Ascending aorta (tissue), 2 donors: ENCODE data around the gene GIMAP2. TPM values are rescaled to one million over a fixed set of nuclear protein-coding genes. Genes with fewer than 3 reads are reported as not detected.

Source experiments
- DNase-seq, 2 donors: peaks; one replicate each; pipeline ENCODE4 v3.0.0-alpha.2; 2019; ENCODE audit warnings: low spot score in 2 of 2
- H3K27ac ChIP-seq, 2 donors: fragments of 200-600 bp; sonication (generic); one replicate each; pipeline ENCODE4 v1.5.1; 2016 to 2017; ENCODE audit warnings: mild to moderate bottlenecking in 1 of 2
- H3K27me3 ChIP-seq: fragments of 200-600 bp; sonication (generic); one replicate; pipeline ENCODE4 v1.5.1; 2017
- H3K36me3 ChIP-seq, 2 donors: fragments of 200-600 bp; sonication (generic); one replicate each; pipeline ENCODE4 v1.5.1; 2016
- H3K4me1 ChIP-seq, 2 donors: fragments of 200-600 bp; sonication (generic); one replicate each; pipeline ENCODE4 v1.5.1; 2016 to 2017; ENCODE audit warnings: mild to moderate bottlenecking in 1 of 2
- H3K4me3 ChIP-seq, 2 donors: fragments of 200-600 bp; sonication (generic); one replicate each; pipeline ENCODE4 v1.5.1; 2016 to 2017; ENCODE audit warnings: mild to moderate bottlenecking in 1 of 2
- H3K9me3 ChIP-seq, 2 donors: fragments of 200-600 bp; sonication (generic); one replicate each; pipeline ENCODE4 v1.5.1; 2016
- CTCF ChIP-seq, 3 experiments: fragments of 200-600 bp in 2 of 3; fragments of 450-650 bp in 1 of 3; sonication (generic) in 2 of 3; IDR thresholded peaks; one replicate each; pipeline ENCODE4 v1.5.1; 2016 to 2019; ENCODE audit warnings: antibody characterized with exemption in 3 of 3, mild to moderate bottlenecking in 1 of 3, moderate library complexity in 1 of 3
- intact Hi-C: fragments of 100-400 bp; cut with DNase I; formaldehyde crosslinking; loops from one replicate; pipeline ENCODE4 v1.15.1; 2023
- total RNA-seq: library from RNA; depleted of rRNA; stranded (reverse); fragments of >200 nt; gene quantifications from one replicate; pipeline ENCODE4 v1.1.0, GENCODE V29; 2016

GIMAP2 gene
- total RNA-seq, 1 donor from 2014 or later, result 12.3 TPM

GRCh38 chr7:150663802-150664494 is 21.6 kb upstream of the GIMAP2 start:
- no peak for DNase-seq
- intact Hi-C loops, result no loop called here
- no peaks in the 10 kb centered on the region for H3K36me3 ChIP-seq
- no peak for TF ChIP-seq CTCF (IDR thresholded peaks at IDR 0.05)
- no peaks in the 10 kb centered on the region for H3K27me3 ChIP-seq
- no peaks in the 10 kb centered on the region for H3K9me3 ChIP-seq
- no peak overlapping the region for H3K27ac ChIP-seq
- no peak overlapping the region for H3K4me3 ChIP-seq
- H3K4me1 ChIP-seq, result no peaks in the 10 kb centered on the region

- intact Hi-C loops, result no loop called here
- Histone ChIP-seq H3K9me3 (no peaks in the 10 kb centered on the region), H3K27ac (no peak overlapping the region), H3K4me3 (no peak overlapping the region), H3K36me3 (no peaks in the 10 kb centered on the region), H3K4me1 (no peaks in the 10 kb centered on the region), H3K27me3 (no peaks in the 10 kb centered on the region)
- no peak for DNase-seq
- no peak for TF ChIP-seq CTCF (IDR thresholded peaks at IDR 0.05)
Measured at GRCh38 chr7:150665089-150665748, 20.3 kb upstream of the GIMAP2 start.

DNA sequence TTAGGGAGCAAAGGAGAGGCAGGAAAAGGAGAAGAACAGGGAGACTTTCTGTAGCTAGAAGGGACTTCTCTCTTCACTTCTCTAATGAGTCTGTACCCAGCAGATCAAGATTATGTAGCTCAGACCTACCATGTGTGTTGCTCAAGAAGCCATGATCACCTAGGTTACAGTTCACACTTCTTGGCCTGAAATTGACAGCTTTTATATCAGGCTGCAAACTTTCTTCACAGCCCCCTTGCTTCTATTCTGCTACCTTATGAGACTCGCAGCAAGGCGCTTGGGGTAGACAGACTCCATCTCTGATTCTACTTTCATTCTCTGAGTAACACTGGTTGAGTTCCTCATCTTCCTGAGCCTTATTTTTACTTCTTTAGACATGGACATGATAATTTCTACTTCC is 19.6 kb upstream of the GIMAP2 start:
- intact Hi-C loops, result no loop called here
- no peaks in the 10 kb centered on the region for H3K9me3 ChIP-seq
- H3K27me3 ChIP-seq, result no peaks in the 10 kb centered on the region
- H3K36me3 ChIP-seq, result no peaks in the 10 kb centered on the region
- no peak for TF ChIP-seq CTCF (IDR thresholded peaks at IDR 0.05)
- H3K4me3 ChIP-seq, result no peak overlapping the region
- no peak overlapping the region for H3K27ac ChIP-seq
- no peak for DNase-seq
- no peaks in the 10 kb centered on the region for H3K4me1 ChIP-seq

DNA sequence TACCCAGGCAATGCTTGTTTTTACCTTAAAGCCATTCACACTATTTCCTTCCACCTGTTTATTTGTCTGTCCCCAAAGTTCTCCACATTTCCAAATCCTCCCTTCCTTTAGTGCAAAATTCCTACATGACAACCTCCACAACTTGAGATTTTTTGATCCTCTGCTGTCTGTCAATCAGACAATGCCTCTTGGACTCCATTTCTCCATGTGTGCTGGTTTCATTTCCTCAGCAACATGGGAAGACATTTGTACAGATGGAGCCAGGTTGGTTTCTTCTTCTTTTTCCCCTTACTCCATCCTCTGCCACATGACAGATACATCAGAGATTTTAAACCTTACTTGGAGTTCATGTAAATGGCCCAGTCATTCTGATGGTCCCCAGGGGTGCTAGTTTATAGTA is 19.1 kb upstream of the GIMAP2 start:
- Histone ChIP-seq H3K27ac (no peak overlapping the region), H3K9me3 (no peaks in the 10 kb centered on the region), H3K4me3 (no peak overlapping the region), H3K27me3 (no peaks in the 10 kb centered on the region), H3K36me3 (no peaks in the 10 kb centered on the region), H3K4me1 (no peaks in the 10 kb centered on the region)
- no peak for TF ChIP-seq CTCF (IDR thresholded peaks at IDR 0.05)
- no peak for DNase-seq
- intact Hi-C loops, result no loop called here

DNA sequence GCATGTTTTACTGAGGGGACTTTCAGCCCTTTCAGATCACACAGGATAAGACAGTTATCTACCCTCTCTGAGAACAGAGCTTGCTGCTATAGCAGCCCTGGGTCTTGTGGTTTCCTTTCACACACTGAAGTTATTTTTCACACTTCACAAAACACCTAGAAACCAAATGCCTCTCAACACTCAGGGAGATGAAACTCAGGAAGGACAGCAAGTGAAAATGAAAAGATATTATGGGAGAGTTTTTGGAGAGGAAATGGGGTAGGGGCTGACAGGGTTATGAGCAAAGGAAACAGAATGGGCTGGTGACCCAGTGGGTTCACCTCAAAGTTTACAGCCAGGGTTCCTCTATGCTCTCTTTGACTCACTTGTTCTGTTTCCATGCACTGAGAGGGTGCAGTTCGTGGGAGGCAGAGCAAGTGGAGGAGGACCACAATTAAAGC is 17.0 kb upstream of the GIMAP2 start:
- no peaks in the 10 kb centered on the region for H3K4me1 ChIP-seq
- no peak overlapping the region for H3K4me3 ChIP-seq
- DNase-seq, result no peak
- no peaks in the 10 kb centered on the region for H3K27me3 ChIP-seq
- no peaks in the 10 kb centered on the region for H3K9me3 ChIP-seq
- H3K36me3 ChIP-seq, result no peaks in the 10 kb centered on the region
- TF ChIP-seq CTCF (IDR thresholded peaks at IDR 0.05), result no peak
- intact Hi-C loops, result no loop called here
- H3K27ac ChIP-seq, result no peak overlapping the region
